ENCODE measurements around the gene CC2D2B. TPM values are rescaled to one million over a fixed set of nuclear protein-coding genes. Genes with fewer than 3 reads are reported as not detected.

Gene CC2D2B
- total and polyA plus RNA-seq, 2 of the 13 experiments (the other 11 are each of a cell fraction or from before 2014, with no cell fraction given) = 0.20 TPM; not detected in 1

GRCh38 chr10:95864906-95865813, 42.6 kb upstream of the CC2D2B start (continued):
- no peak for TF ChIP-seq ZNF646 (CRISPR knock-in tag; IDR thresholded peaks at IDR 0.05)
- TF ChIP-seq ELF1 (CRISPR knock-in tag; IDR thresholded peaks at IDR 0.05) = 0 out of 2 replicates have a peak, but pooled peaks have one; percentile 64
- no peak for TF ChIP-seq HDAC6 (IDR thresholded peaks at IDR 0.05; ENCODE audit: low read depth, low read length)
- peak; percentile 53; the same call in 1 of the 2 replicates for TF ChIP-seq FOXK1 (CRISPR knock-in tag; IDR thresholded peaks at IDR 0.05; ENCODE audit: borderline replicate concordance, low read depth)
- TF ChIP-seq ZNF740 (CRISPR knock-in tag; IDR thresholded peaks at IDR 0.05) = no peak
- TF ChIP-seq KDM5B (CRISPR knock-in tag; IDR thresholded peaks at IDR 0.05; ENCODE audit: borderline replicate concordance) = no peak
- TF ChIP-seq ARID5B (CRISPR knock-in tag; IDR thresholded peaks at IDR 0.05) = peak; percentile 17; the same call in 1 of the 2 replicates
- no peak for TF ChIP-seq ZNF615 (CRISPR knock-in tag; IDR thresholded peaks at IDR 0.05; ENCODE audit: borderline replicate concordance)
- no peak for TF ChIP-seq JUNB (CRISPR knock-in tag; IDR thresholded peaks at IDR 0.05; ENCODE audit: borderline replicate concordance)
- TF ChIP-seq MATR3 (CRISPR knock-in tag; IDR thresholded peaks at IDR 0.05) = no peak
- no peak for TF ChIP-seq HMGA1 (CRISPR knock-in tag; conservative IDR thresholded peaks at IDR 0.05)
- 0 out of 2 replicates have a peak, but pooled peaks have one; percentile 8 for TF ChIP-seq ZBTB33 (CRISPR knock-in tag; IDR thresholded peaks at IDR 0.05)
- 0 out of 2 replicates have a peak, but pooled peaks have one; percentile 27 for TF ChIP-seq ZNF124 (CRISPR knock-in tag; IDR thresholded peaks at IDR 0.05)
- peak; percentile 73 for TF ChIP-seq RAD21 (CRISPR knock-in tag; IDR thresholded peaks at IDR 0.05)
